IPS-NIHi7 (cell line): ENCODE measurements around the gene OSMR.
"Not testable (repeated sequence)": the region's sequence is repeated elsewhere in the genome, so short reads cannot be mapped to it uniquely, and the experiment has no call there.

ENCODE experiments used
- DNase-seq: peaks from one replicate; pipeline ENCODE4 v3.0.0; 2012; ENCODE audit warnings: mixed read lengths; ENCODE audit errors: extremely low spot score

Gene OSMR

DNA sequence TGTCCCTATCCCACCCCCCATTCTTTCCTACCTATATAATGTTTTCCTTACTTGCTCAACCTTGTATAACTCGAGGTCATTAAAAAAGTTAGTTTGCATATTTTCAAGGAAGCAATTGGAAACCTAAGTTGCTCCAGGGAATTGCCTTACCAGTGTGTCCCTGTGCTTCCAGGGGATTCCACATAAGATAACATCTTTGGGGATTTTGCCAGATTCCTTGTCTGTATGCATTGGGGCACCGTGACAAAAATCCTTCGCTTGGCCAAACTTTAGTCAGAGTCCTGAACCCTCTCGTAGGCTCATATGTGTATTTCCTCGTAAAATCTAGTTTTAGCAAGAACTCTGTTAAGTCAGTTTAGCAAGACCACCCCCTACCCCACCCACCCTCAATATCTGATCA is 14.7 kb upstream of the OSMR start:
- DNase-seq, result no peak

DNA sequence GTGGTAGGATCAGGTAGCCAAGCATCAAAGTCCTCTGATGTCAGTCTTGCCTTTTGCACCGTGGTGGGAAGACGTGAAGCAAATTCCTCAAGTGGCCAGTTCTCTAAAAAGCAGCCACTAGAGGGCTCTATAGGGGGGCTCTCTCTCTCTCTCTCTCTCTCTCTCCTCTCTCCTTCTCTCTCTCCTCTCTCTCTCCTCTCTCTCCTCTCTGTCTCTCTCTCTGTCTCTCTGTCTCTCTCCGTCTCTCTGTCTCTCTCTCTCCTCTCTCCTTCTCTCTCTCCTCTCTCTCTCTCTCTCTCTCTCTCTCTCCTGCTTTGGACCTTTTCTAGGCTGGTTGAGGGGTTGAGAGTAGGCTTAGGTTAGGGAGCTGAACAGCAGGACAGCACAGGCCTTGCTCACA is 13.9 kb upstream of the OSMR start:
- peak; percentile 59 for DNase-seq

DNA sequence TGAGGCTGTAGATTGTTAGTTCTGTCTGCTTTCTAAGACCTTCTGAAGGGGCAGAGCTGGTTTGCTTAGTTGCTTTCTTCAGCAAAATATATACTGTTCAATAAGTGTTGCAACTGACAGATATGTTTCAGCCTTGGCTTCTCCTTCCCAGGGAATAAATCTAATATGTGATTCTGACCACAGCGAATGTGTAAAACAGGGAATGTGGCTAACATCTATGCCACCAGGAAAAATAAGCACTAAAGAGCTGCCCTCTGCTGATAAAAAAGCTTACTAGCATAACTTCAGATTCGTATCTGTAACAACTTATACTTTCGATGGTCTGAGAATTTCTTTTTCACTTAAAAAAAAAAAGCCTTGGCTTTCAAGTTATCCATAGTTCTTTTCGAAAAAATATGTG is 13.0 kb upstream of the OSMR start:
- DNase-seq, result no peak

DNA sequence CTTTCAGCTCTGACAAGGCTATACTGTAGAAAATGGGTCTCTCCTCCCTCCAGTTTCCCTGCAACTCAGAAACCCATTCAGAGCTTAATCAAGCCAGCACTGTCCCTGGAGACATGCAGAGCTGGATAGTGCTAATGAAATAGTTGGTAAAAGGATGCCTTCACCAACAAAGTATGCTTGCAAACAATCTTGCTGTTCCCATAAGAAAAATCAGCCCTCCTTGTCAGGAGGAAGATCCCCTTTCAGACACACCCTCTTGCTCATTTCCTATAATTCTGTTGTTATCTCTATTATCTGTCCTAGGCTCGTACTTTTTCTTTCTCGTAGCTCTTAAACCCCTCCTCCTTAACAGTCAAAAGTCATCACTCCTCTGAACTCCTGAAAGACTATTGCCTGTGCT is 9.9 kb upstream of the OSMR start:
- no peak for DNase-seq

DNA sequence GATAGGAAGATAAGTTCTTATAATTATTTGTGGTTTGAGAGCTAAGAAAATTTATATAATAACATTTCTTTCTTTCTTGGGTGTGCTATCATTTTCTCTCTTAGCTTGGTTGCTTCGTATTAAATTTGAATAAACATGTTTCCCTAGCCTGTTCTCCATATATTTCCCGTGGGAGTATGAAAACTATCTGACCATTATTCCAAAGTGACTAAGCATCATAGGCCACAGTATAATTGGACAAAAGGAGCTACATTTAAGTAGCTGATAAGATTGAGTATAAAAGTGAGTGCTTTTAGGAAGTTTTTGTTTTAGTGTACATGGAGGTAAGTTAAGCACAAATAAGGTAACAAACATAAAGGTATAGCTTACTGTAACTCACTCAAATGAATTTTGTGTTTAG is 8.4 kb upstream of the OSMR start:
- DNase-seq, result no peak

DNA sequence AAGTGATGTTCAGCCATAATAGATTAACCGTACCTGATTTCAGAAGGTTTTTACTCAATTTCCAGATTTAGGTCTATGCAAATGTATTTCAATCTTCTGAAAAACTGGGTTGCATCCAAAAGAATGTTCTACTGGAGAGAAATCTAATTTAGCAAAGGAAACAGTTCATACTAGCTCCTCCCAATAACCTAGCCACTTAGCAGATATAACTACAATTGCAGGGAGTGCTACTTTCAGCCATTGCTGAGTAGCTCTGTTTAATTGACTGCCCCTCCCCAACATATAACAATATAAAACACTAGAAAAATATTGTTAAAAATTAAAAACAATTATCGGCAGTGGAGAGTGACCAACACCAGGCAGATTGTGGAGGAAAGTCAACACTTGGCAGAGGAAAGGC is 7.9 kb upstream of the OSMR start:
- no peak for DNase-seq

DNA sequence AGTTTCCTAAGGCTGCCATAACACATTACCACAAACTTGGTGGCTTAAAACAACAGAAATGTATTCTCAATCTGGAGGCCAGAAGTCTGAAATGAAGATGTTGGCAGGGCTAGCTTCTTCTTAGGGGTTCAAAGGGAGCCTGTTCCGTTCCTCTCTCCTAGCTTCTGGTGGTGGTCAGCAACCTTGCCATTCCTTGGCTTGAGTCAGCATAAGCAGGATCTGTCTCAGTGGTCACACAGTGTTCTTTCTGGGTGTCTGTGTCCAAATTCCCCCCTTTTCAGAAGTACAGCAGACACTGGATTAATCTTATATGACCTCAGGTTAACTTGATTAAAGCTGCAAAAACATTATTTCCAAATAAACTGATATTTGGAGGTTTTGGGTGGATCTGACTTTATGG is 2.1 kb upstream of the OSMR start:
- DNase-seq, result no peak

DNA sequence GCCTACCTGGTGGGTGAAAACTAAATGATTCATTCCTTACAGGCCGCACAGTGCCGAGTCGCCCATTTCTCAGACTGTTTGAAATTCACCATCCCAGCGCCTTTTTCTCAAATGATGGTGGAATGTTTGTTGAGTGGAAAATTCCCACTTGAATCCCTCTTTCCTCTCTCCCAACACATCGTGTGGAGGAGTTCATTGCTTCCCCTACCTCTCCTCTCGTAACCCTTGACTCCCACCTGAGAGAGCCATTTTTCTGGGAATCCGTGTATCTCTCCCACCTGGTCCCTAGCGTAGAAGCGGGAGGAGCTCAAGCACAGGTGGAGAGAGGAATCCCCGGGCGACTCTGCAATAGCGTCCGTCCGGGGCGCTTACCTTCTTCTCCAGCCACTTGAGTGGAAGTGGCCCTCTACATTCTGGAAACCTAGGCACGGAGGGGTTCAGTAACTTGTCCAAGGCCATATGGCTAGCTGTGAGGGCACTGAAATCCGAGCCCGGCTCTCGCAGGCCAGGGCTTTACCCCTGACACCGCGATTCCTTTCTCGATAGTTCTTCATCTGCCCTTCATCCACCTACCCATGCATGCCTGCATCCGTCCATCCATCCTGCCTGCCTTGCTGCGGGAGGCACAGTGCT is 683 bp downstream of the OSMR start:
- DNase-seq, result peak; percentile 31

DNA sequence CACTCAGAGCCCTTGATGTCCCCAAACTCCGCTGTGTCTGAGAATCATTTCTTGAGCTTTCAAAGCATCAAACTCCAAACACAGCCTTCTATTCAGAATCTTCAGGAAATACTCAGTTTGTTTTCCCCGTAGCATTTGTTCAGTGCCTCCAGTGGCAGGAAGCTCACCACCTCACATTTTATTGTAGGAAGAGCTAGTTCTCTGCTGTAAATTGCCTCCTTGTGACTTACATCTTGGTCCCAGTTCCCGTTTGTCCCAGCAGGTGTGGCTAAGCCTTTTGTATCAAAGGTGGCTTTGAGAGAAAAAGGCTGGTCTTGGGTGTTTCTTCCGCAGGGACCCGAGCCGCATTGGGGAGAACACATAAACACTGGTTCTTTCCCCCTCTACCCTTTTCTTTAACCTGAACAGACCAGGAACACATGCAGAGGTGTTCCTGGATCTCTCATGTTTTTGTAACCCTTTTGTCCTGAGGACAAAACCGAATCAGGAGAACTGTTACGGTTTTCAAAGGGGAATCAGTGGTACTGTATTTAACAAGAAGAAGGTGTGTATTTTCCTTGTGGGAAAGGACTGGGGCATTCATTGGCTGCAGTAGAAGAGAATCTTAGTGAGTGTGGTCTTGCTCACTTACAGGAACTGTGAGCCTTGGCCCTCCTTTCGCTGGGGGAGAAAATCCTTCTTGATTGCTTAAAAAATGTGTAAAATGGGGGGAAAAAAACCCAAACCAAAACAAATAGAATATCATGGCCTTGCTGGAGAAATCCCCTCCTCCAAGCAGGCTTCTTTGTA is 1.9 kb downstream of the OSMR start:
- DNase-seq, result no peak

DNA sequence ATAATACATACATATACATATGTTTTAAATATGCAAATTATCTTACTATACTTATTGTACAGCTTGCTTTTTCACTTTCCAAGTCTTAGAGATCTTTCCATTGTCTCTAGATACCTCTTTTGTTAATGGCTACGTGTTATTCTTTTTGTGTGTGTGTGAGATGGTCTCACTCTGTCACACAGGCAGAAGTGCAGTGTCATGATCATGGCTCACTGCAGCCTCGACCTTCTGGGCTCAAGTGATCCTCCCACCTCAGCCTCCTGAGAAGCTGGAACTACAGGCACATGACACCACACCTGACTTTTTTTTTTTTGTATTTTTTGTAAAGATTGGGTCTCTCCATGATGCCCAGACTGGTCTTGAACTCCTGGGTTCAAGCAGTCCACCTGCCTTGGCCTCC is 2.8 kb downstream of the OSMR start:
- DNase-seq, result no peak

DNA sequence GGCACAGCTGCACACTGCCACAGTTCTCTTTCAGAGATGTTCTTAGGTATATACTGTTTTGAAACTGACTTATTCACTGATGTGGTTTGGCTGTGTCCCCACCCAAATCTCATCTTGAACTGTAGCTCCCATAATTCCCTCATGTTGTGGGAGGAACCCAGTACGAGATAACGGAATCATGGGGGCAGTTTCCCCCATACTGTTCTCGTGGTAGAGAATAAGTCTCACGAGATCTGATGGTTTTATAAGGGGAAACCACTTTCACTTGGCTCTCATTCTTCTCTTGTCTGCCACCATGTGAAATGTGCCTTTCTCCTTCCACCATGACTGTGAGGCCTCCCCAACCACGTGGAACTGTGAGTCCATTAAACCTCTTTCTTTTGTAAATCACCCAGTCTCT is 5.8 kb downstream of the OSMR start:
- not testable (repeated sequence) for DNase-seq

DNA sequence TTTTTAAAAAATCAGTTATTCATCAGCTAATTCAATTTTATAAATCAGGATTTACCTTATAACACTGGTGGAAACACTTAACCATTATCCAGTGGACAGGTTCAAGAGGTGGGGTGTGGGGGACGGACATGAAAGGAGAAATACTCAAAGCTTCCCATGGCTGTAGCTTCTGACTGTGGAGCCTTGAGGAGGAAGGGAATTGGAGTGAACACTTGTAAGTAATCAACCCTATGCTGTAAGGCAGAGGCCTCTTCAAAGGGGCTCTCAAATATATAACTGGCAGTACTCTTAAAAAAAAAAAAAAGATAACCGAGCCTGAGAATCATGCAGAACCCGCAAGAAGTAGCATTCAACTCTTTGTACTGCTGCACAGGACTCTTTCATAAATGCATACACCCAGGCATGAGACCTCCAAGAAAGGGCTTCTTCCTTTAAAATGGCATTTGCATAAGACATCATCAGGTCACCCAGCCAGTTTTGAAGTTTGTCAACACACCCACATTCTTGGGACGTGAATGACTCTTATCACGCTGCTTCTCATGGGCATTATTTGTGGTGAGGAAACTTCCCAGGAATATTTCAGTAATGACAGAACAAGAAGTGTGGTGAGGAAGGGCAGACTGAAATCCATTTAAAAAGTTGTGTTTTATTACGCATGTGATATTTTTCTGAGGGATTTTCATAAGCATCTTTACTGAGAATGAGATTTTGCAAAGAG is 8.1 kb downstream of the OSMR start:
- DNase-seq, result no peak

DNA sequence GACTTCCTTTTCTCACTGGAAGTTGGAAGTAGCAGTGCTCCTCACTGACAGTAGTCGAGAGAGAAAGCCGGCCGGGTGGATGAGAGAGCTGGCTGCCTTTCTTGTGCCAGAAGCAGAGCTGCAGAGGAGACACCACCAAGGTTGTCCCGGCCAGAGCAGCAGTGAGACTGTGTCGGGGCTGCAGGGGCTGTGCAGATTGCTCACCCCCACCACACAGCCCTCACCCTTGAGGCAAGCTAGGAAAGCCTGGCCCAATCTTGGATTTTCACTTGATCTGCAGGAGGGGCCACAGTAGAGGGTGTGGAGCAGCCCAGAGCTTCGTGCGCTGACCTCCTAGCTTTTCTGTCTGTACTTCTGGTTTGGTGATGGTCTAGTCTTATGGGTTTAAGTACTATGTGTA is 9.1 kb downstream of the OSMR start:
- no peak for DNase-seq

DNA sequence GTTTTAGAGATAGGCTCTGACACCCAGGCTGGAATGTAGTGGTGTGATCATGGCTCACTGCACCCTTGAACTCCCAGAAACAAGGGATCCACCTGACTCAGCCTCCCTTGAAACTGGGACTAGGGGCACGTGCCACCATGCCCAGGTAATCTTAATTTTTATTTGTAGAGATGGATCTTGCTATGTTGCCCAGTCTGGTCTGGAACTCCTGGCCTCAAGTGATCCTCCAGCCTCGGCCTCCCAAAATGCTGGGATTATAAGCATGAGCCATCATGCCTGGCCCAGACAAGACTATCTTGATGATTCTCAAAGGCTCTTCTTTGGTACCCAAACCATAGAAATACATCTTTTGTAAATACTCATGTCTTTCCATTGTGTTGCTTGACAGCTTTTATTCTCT is 10.8 kb downstream of the OSMR start:
- no peak for DNase-seq

DNA sequence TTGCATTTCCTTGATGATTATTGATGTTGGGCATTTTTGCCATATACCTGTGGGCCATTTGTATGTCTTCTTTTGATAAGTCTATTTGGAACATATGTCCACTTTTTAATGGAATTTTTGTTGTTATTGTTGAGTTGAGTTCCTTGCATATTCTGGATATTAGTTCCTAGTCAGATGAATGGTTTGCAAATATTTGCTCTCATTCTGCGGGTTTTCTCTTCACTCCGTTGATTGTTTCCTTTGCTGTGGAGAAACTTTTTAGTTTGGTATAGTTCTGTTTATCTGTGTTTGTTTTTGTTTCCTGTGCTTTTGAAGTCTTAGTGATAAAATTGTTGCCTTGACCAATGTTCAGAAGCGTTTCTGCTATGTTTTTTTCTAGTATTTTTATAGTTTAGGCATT is 13.0 kb downstream of the OSMR start:
- DNase-seq, result no peak

DNA sequence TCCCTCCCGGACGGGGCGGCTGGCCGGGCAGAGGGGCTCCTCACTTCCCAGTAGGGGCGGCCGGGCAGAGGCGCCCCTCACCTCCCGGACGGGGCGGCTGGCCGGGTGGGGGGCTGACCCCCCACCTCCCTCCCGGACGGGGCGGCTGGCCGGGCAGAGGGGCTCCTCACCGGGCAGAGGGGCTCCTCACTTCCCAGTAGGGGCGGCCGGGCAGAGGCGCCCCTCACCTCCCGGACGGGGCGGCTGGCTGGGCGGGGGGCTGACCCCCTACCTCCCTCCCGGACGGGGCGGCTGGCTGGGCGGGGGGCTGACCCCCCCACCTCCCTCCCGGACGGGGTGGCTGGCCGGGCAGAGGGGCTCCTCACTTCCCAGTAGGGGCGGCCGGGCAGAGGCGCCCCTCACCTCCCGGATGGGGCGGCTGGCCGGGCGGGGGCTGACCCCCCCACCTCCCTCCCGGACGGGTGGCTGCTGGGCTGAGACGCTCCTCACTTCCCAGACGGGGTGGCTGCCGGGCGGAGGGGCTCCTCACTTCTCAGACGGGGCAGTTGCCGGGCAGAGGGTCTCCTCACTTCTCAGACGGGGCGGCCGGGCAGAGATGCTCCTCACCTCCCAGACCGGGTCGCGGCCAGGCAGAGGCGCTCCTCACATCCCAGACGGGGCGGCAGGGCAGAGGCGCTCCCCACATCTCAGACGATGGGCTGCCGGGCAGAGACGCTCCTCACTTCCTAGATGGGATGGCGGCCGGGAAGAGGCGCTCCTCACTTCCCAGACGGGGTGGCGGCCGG is 16.4 kb downstream of the OSMR start:
- DNase-seq, result not testable (repeated sequence)

DNA sequence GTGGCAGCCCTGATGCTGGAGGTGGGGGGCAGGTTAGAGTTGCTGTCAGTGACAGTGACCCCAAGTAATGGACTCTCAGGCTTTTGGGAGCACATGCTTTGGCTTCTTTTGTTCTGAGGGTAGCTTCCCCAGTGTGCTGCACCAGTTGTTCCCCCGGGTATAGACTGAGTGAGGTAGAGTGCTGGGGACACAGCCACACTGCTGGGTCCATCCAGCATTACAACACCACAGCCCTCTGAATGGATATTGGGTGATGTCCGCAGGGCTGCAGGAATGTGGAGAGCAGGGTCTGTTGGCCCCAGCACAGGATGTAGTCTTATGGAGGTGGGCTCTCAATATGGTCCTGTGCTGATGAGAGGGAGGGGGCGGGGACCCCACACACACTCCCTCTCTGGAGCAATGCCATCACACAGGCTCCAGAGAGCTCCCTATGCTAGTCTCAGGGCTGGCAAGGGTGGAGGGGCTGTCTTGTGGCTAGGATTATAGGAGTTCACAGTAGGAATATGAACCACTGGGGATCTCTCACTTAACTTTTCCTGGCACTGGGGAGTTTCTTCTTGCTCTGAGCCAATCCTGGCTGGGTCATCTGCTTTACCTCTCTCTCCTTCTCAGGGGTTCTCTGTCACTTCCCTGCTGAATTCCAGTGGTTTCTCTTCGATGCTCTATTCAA is 20.7 kb downstream of the OSMR start:
- DNase-seq, result no peak

DNA sequence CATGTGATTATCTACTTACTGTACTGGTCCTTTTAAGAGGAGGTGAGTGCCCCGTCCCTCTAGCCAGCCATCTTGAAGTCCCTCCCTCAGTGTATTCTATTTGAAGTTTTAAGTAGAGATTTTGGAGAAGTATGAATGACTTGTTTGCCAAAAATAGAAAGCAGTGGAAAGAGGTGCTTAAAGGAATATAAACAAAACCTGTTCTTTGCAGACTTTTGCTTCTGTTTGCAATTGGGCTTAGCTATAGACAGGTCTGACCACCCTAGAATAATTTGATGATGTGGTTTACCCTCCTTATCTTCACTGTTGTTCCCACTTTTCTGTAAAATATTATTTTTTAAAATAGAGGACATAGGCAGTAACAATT is 21.2 kb downstream of the OSMR start:
- DNase-seq, result no peak

DNA sequence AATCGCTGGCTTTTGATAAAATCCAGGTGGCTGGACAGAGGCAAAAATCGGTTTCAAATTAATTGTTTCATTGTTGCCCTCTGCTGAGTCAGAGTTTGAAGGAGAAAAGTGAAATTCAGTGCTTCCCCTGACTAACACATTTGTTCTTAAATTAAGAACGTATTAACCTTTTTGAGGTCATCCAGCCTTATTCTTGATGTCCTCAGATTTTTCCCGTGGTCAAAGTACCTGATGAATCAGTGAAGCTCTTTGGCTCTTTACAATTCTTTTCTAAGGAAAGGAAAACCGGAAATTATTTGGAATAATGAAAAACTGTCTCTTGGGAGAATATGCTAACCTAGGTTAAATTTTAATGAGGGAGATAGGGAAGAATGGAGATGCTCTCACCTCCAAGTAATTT is 21.6 kb downstream of the OSMR start:
- DNase-seq, result no peak

DNA sequence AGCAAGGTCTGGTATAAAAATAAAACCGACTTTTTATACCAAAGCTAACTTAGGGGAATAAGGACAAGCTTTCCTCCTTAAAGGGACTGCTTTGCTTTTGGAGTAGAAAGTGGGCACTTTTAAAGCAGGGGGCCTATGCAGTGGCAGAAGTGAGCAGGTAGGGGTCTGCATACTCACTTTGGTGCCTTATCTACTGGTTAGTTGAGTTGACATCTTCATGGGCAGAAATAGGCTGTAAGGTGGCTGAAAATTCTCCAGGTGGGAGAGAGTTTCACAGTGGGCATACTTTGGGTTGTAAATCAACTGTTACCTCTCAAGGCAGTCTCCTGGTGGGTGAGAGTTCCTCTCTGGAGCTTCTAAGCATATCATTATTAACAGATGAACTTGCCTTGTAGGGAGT is 24.8 kb downstream of the OSMR start:
- DNase-seq, result no peak

DNA sequence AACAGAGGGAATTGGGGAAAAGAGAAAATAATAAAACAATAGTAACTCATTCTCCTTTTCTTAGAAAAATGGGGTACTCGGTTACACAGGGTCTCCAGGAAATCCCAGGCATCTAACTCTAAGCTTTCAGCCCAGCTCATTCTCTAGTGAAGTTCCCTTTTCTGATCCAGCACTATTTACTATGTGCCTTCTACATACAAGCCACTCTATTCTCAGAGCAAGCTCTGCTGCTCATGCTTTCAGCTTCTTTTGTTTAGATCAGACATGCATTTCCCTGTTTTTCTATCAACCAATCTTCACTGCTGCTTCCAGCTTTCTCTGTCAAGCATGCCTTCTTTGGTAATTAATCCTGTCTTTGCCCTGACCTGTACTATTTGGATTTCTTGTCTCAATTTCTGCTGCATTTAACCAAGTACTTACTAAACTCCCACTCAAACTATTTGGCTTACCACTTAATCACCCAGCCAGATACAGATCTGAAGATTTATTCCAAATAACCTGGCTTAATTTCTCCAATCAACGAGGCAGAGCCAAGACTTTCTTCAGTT is 25.3 kb downstream of the OSMR start:
- no peak for DNase-seq
